ENCODE results near the gene CRTAC1. TPM values are rescaled to one million over a fixed set of nuclear protein-coding genes. Genes with fewer than 3 reads are reported as not detected.

The CRTAC1 gene
- total and polyA plus RNA-seq, 2 experiments from 2014 or later: 0.47 to 1.2 TPM

GRCh38 chr10:97907830-97908229 lies 122.6 kb downstream of the CRTAC1 start (continued):
- no peak for TF ChIP-seq POLR2AphosphoS5 (IDR thresholded peaks at IDR 0.05; ENCODE audit: low read depth)
- no peak for TF ChIP-seq ETS1 (IDR thresholded peaks at IDR 0.05)
- no peak for TF ChIP-seq CREB1 (CRISPR knock-in tag; IDR thresholded peaks at IDR 0.05; ENCODE audit: low read depth)

GRCh38 chr10:97907211-97907610 lies 123.2 kb downstream of the CRTAC1 start:
- no peak for ATAC-seq
- no peak overlapping the region for H3K27ac ChIP-seq (ENCODE audit: low read depth)
- DNase-seq (ENCODE audit: low spot score): no peak
- no peak overlapping the region for H3K4me3 ChIP-seq
- H3K36me3 Mint-ChIP-seq (ENCODE audit: low read depth): no peaks in the 10 kb centered on the region
- H3K36me3 ChIP-seq (ENCODE audit: insufficient read depth): no peaks in the 10 kb centered on the region
- no peaks in the 10 kb centered on the region for H4K20me1 ChIP-seq (replicated peaks; ENCODE audit: insufficient read depth)
- H3K79me2 ChIP-seq (replicated peaks; ENCODE audit: insufficient read depth): no peaks in the 10 kb centered on the region
- H3K4me1 ChIP-seq (ENCODE audit: insufficient read depth): no peaks in the 10 kb centered on the region; the same call in 1 of the 2 replicates
- H3K27ac Mint-ChIP-seq: no peak overlapping the region
- TF ChIP-seq ZNF331 (CRISPR knock-in tag; IDR thresholded peaks at IDR 0.05; ENCODE audit: low read depth): no peak
- TF ChIP-seq POLR2AphosphoS5 (IDR thresholded peaks at IDR 0.05; ENCODE audit: low read depth): no peak
- TF ChIP-seq EZH2 (IDR thresholded peaks at IDR 0.05; ENCODE audit: low read depth, unreplicated experiment): no peak
- no peak for TF ChIP-seq CREB1 (CRISPR knock-in tag; IDR thresholded peaks at IDR 0.05; ENCODE audit: low read depth)
- TF ChIP-seq EZH2phosphoT487 (IDR thresholded peaks at IDR 0.05; ENCODE audit: unreplicated experiment): no peak
- no peak for TF ChIP-seq CTCF (conservative IDR thresholded peaks at IDR 0.05; ENCODE audit: low read depth in 2 of 2)
- no peak for TF ChIP-seq ZNF114 (CRISPR knock-in tag; IDR thresholded peaks at IDR 0.05)
- no peak for TF ChIP-seq JUNB (IDR thresholded peaks at IDR 0.05; ENCODE audit: unreplicated experiment)
- TF ChIP-seq REST (IDR thresholded peaks at IDR 0.05; ENCODE audit: unreplicated experiment): no peak
- TF ChIP-seq STAT1 (IDR thresholded peaks at IDR 0.05; ENCODE audit: unreplicated experiment): no peak
- H3K4me2 ChIP-seq: no peak overlapping the region
- H3K9me3 Mint-ChIP-seq: no peaks in the 10 kb centered on the region; the same call in 2 of the 3 replicates
- H3K9me2 ChIP-seq (ENCODE audit: insufficient read depth): no peaks in the 10 kb centered on the region
- H3K27me3 Mint-ChIP-seq (ENCODE audit: insufficient read depth, low read depth, poor library complexity): peaks cover 4% of the 10 kb centered on the region
- no peaks in the 10 kb centered on the region for H3F3A ChIP-seq (replicated peaks; ENCODE audit: low read depth)
- H3K4me1 Mint-ChIP-seq: peaks cover 9% of the 10 kb centered on the region; the same call in 2 of the 3 replicates
- H3K4me3 Mint-ChIP-seq: no peak overlapping the region
- no peaks in the 10 kb centered on the region for H3K27me3 ChIP-seq (ENCODE audit: insufficient read depth)
- H2AFZ ChIP-seq: no peak overlapping the region

Measured in GM23338 (cell line).